NCI-H2171 treated with DMSO at 0.1 percent for 48 hours (cell line): Measurements from ENCODE around the gene DOHH.

Experiments
- DNase-seq: peaks from one replicate; lab custom pipeline; 2025; lab: John Stamatoyannopoulos, UW

Gene DOHH

DNA sequence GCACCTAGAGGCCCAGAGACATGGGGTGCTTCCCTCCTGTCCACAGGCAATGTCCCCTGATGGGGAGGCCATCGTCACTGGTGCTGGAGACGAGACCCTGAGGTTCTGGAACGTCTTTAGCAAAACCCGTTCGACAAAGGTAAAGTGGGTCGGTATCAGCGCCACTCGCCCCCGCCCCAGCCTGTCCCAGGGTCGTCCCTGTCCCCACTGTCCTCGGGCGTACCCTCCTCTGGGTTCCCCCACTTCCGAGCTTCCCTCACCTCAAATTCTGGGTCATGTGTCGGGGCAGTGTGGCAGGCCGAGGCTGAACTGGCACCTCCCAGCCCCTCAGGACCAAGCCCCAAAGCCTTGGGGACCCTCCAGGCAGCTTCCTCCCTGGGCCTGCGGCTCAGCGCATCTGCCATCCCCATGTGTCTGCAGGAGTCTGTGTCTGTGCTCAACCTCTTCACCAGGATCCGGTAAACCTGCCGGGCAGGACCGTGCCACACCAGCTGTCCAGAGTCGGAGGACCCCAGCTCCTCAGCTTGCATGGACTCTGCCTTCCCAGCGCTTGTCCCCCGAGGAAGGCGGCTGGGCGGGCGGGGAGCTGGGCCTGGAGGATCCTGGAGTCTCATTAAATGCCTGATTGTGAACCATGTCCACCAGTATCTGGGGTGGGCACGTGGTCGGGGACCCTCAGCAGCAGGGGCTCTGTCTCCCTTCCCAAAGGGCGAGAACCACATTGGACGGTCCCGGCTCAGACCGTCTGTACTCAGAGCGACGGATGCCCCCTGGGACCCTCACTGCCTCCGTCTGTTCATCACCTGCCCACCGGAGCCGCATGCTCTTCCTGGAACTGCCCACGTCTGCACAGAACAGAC, 34.1 kb upstream of the DOHH start:
- DNase-seq, result no peak

GRCh38 chr19:3533563-3534216, 33.2 kb upstream of the DOHH start:
- no peak for DNase-seq

- no peak for DNase-seq
Observed at GRCh38 chr19:3533033-3533432, 32.6 kb upstream of the DOHH start.

DNA sequence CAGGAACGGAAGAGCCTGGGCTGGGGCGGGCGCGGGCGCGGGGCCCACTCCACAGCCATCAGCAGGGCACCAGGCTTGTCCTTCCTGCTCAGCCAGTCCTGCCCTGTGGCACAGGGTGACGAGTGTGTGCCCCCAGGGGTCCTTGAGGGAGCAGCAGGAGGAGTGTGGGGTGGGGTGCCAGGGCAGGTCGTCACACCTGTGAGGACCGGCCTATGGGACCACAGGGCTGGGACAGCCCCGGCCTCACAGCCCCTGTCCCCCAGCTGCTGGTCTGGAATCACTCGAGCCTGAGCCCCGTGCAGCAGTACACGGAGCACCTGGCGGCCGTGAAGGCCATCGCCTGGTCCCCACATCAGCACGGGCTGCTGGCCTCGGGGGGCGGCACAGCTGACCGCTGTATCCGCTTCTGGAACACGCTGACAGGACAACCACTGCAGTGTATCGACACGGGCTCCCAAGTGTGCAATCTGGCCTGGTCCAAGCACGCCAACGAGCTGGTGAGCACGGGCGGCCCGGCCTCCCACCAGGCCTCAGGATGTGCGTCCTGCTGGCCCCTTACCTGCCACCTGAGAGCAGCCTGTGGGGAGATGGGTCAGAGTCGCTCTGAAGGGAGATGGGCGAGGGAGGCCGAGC, 31.8 kb upstream of the DOHH start:
- no peak for DNase-seq

DNA sequence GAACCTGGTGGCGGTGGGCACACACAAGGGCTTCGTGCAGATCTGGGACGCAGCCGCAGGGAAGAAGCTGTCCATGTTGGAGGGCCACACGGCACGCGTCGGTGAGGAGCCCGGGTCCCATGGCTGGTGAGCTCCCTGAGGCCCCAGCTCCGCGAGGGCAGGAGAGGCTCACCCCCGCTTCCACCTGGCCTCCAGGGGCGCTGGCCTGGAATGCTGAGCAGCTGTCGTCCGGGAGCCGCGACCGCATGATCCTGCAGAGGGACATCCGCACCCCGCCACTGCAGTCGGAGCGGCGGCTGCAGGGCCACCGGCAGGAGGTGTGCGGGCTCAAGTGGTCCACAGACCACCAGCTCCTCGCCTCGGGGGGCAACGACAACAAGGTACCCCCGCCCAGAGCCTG, 31.2 kb upstream of the DOHH start:
- no peak for DNase-seq

DNA sequence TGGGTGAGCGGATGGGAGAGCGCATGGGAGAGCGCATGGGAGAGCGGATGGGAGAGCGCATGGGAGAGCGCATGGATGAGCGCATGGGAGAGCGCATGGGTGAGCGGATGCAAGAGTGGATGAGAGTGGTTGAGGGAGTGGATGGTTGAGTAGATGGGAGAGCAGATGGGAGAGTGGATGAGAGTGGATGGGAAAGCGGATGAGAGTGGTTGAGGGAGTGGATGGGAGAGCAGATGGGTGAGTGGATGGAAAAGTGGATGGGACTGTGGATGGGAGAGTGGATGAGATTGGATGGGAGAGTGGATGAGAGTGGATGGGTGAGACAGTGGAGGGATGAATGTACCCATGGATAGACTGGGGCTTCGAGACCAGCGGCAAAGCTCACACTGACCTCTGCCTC, 29.9 kb upstream of the DOHH start:
- DNase-seq, result no peak

DNA sequence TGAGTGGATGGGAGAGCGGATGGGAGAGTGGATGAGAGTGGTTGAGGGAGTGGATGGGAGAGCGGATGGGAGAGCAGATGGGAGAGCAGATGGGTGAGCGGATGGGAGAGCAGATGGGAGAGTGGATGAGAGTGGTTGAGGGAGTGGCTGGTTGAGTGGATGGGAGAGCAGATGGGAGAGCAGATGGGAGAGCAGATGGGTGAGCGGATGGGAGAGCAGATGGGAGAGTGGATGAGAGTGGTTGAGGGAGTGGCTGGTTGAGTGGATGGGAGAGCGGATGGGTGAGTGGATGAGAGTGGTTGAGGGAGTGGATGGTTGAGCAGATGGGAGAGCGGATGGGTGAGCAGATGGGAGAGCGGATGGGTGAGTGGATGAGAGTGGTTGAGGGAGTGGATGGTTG, 28.8 kb upstream of the DOHH start:
- DNase-seq, result peak; percentile 51

DNA sequence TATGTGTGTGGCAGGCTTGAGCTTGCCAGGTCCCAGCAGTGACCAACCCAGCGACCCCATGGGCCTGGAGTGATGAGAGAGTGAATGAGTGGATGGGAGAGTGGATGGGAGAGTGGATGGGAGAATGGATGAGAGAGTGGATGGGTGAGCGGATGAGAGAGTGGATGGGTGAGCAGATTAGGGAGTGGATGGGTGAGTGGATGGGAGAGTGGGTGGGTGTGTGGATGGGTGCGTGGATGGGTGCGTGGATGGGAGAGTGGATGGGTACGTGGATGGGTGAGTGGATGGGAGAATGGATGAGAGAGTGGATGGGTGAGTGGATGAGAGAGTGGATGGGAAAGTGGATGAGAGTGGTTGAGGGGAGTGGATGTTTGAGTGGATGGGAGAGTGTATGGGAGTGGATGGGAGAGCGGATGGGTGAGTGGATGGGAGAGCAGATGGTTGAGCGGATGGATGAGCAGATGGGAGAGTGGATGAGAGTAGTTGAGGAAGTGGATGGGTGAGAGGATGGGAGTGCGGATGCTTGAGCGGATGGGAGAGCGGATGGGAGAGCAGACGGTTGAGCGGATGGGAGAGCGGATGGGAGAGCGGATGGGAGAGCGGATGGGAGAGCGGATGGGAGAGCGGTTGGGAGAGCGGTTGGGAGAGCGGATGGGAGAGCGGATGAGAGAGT, 28.2 kb upstream of the DOHH start:
- peak; percentile 45 for DNase-seq

DNA sequence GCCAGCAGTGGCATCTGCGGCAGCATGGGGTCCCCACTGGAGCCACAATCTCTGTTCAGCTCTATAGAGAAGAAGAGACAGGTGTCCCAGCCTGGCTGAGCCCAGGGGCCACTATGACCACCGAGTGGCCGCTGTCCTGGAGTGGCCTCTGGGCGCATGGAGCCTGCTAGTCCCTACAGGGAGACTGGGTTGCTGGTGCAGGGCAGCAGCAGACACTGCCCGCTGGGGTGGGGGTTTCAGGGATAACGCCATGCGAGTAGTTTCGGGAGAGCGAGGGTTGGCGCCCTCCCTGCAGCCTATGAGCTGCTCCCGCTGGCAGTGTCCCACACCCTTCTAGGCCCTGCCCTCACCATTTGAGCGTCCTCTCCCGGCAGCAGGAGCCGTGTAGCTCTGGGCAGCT, 27.6 kb upstream of the DOHH start:
- no peak for DNase-seq

GRCh38 chr19:3527238-3527910, 26.9 kb upstream of the DOHH start:
- no peak for DNase-seq

- DNase-seq, result no peak
Observed at GRCh38 chr19:3526507-3527237, 26.2 kb upstream of the DOHH start.

- no peak for DNase-seq
Observed at GRCh38 chr19:3524904-3525451, 24.5 kb upstream of the DOHH start.

DNA sequence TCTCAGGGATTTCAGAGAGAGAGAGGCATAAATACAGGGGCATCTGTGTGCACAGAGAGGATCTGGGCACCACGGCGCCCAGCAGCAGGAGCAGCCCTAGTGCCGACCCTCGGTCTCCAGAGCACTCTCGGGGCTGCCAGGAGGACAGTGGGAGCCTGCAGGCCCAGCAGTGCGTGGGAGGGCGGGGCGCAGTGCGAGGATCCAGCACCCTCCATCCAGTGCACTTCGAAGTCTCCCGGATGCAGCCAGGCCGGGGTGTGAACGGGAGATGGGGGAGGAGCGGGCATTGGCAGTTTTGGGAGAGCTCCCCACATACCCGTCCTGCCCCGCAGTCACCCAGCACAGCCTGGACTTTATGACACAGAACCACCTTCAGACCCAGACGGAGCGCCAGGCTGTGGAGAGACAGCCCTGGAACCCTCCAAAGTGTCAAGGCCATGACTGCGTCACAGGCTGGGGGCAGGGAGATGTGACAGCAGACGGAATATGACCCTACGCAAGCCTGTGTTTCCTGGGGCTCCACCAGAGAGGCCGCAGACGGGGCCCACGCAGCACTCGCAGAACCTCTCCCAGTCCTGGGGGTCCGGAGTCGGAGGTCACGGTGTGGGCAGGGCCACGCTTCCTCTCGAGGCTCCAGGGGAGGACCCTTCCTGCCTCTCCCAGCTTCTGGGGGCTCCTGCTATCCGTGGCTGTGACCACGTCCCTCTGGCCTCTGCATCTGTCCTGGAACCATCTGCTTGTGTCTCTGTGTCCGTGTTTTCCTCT, 23.8 kb upstream of the DOHH start:
- no peak for DNase-seq

GRCh38 chr19:3523361-3524077, 23.0 kb upstream of the DOHH start:
- no peak for DNase-seq

DNA sequence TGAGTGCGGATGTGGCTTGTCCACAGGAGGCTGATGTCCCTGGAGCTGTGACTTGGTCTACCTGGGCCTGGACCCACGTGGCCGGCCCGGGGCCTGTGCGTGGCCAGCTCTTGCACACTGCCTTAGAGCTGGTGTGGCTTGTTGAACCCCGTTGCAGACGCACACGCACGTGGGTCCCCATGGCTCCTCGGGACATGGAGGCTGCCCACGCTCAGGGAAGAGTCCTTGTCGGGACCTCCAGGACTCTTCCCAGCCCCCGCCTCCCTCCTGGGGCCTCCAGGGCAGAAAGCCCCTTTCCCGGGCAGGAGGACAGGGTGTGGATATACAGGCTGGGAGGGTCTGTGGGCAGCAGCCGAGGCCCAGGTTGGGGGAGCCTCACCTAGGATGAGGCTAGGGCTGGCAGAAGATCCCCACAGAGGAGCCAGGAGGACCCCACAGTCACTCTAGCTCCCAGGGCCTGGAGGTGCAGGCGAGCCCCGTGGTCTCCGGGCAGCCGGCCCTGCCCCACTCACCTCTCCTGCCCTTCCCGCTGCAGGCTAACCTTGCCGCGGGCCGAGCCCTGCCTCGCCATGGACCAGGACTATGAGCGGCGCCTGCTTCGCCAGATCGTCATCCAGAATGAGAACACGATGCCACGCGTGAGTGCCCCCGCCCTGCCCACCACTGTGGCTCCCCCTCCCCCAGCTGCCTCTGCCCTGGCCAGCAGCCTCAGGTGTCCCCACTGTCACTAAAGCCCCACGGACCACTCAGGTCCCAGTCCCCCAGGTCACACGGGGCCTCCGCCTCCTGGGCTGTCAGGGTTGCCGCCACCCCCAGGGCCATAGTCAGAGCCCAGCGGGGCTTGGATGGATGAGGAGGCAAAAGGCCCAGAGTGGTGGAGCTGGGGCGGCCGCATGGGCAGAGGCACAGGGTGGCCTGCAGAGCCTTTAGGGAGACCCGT, 22.2 kb upstream of the DOHH start:
- DNase-seq, result no peak

GRCh38 chr19:3521104-3521445, 20.6 kb upstream of the DOHH start:
- no peak for DNase-seq

DNA sequence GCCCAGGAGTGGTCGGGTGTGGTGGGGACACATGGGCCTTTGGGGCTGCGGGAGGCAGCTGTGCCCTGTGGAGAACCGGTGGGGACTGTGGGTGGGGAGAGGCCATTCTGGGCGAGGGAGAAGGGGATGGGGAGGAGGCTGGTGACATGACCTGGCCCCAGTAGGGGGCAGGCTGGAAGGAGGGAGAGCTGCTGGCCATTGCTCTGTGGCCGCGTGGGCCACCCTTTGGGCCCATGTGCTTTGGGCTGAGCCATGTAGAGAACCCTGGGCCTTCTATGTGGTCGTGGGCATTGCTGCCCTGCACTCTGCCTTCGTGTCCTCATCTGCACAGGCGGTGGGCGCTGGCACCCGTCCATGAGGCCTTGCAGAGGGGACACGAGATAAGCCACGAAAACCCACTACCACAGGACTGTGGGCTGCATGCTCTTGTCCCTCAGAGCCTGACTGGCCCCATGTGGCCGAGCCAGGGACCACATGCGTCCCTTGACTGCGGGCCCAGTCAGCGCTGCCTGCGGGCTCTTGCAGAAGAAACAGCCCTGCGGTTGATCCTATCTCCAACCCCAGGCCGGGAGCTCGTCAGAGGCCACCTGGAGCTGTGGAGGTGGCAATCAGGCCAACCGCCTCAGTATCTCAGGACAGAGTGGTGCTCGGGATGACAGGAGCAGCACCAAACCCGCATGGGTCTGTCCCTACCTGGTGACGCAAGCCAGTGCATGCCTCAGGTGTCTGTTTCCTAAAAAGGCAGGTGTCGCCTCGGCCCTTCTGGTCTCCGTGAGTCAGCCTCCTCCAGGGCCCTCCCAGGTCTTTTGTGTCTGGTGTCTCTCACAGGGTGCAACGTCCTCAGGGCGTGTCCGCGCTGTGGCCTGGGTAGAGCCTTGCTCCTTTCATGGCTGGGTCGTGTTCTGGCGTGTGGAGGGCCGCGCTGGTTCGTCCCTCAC, 20.0 kb upstream of the DOHH start:
- DNase-seq, result no peak
